ENCODE results near the gene NAALADL1. TPM values are rescaled to one million over a fixed set of nuclear protein-coding genes. Genes with fewer than 3 reads are reported as not detected.

NAALADL1 gene
- total and polyA plus RNA-seq, 9 of the 15 experiments (the other 6 are each of a cell fraction or from before 2014, with no cell fraction given), result 0.06 to 0.72 (median 0.22) TPM; not detected in 4

DNA sequence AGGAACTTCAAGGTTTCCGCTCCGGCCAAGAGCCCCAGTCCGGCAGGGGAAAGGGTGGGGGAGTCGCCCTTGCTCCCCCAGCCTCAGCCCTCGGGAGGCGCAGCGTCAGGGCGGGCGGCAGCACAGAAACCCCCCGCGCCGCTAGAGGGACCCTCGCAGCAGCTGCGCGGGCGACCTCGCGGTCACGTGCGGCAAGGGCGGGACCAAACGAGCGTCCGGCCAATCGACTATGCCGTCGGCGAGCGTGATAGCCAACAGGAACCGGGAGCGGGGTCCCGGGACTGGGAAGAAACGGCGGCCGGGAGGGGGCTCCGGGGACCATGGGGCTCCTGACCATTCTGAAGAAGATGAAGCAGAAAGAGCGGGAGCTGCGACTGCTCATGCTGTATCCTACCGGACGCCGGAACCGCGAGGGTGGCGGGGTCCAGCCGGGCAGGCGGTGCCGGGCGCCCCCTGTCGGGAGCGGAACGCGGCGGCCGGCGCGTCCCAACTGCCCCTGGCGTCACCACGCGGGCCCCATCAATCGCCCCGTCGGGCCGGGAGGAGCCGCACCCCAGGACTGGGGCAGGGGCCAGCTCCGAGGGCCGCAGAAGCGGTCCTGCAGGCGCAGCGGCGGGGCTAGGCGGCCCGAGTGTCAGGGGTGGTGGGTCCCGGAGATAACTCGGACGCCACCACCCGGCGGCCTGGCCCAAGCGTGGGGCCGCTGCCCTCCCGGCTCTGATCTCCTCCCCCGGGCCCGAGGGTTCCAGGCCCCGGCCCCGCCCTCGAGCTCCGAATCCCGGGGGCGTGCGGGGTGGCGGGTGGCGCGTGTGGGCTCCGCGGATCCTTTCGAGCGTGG lies 44.2 kb downstream of the NAALADL1 start, which contains the start of gene ARL2 (continued):
- TF ChIP-seq ZNF395 (CRISPR knock-in tag; IDR thresholded peaks at IDR 0.05) (peak; percentile 86), XRCC5 (IDR thresholded peaks at IDR 0.05; ENCODE audit: low read depth, low read length) (peak; percentile 61; the same call in 1 of the 2 replicates), TEAD1 (CRISPR knock-in tag; IDR thresholded peaks at IDR 0.05) (peak in 1 of 2 experiments; percentile 95; a peak in 2 of 4 replicates), SRSF7 (optimal IDR thresholded peaks at IDR 0.05; ENCODE audit: low read depth, low read length) (no peak), CBFB (CRISPR knock-in tag; IDR thresholded peaks at IDR 0.05) (no peak), FOXP4 (CRISPR knock-in tag; IDR thresholded peaks at IDR 0.05; ENCODE audit: borderline replicate concordance) (peak; percentile 98; the same call in 1 of the 2 replicates), BCL6 (CRISPR knock-in tag; IDR thresholded peaks at IDR 0.05) (no peak), MED1 (CRISPR knock-in tag; IDR thresholded peaks at IDR 0.05; ENCODE audit: borderline replicate concordance) (no peak; the same call in 1 of the 2 replicates)
- TF ChIP-seq, protein P1, sequence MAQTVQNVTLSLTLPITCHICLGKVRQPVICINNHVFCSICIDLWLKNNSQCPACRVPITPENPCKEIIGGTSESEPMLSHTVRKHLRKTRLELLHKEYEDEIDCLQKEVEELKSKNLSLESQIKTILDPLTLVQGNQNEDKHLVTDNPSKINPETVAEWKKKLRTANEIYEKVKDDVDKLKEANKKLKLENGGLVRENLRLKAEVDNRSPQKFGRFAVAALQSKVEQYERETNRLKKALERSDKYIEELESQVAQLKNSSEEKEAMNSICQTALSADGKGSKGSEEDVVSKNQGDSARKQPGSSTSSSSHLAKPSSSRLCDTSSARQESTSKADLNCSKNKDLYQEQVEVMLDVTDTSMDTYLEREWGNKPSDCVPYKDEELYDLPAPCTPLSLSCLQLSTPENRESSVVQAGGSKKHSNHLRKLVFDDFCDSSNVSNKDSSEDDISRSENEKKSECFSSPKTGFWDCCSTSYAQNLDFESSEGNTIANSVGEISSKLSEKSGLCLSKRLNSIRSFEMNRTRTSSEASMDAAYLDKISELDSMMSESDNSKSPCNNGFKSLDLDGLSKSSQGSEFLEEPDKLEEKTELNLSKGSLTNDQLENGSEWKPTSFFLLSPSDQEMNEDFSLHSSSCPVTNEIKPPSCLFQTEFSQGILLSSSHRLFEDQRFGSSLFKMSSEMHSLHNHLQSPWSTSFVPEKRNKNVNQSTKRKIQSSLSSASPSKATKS (CRISPR knock-in tag; IDR thresholded peaks at IDR 0.05), result no peak
- TF ChIP-seq, protein P2, sequence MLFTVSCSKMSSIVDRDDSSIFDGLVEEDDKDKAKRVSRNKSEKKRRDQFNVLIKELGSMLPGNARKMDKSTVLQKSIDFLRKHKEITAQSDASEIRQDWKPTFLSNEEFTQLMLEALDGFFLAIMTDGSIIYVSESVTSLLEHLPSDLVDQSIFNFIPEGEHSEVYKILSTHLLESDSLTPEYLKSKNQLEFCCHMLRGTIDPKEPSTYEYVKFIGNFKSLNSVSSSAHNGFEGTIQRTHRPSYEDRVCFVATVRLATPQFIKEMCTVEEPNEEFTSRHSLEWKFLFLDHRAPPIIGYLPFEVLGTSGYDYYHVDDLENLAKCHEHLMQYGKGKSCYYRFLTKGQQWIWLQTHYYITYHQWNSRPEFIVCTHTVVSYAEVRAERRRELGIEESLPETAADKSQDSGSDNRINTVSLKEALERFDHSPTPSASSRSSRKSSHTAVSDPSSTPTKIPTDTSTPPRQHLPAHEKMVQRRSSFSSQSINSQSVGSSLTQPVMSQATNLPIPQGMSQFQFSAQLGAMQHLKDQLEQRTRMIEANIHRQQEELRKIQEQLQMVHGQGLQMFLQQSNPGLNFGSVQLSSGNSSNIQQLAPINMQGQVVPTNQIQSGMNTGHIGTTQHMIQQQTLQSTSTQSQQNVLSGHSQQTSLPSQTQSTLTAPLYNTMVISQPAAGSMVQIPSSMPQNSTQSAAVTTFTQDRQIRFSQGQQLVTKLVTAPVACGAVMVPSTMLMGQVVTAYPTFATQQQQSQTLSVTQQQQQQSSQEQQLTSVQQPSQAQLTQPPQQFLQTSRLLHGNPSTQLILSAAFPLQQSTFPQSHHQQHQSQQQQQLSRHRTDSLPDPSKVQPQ (CRISPR knock-in tag; IDR thresholded peaks at IDR 0.05; ENCODE audit: borderline replicate concordance), result no peak
- TF ChIP-seq, protein P3, sequence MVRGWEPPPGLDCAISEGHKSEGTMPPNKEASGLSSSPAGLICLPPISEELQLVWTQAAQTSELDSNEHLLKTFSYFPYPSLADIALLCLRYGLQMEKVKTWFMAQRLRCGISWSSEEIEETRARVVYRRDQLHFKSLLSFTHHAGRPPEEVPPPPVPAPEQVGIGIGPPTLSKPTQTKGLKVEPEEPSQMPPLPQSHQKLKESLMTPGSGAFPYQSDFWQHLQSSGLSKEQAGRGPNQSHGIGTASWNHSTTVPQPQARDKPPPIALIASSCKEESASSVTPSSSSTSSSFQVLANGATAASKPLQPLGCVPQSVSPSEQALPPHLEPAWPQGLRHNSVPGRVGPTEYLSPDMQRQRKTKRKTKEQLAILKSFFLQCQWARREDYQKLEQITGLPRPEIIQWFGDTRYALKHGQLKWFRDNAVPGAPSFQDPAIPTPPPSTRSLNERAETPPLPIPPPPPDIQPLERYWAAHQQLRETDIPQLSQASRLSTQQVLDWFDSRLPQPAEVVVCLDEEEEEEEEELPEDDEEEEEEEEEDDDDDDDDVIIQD (CRISPR knock-in tag; IDR thresholded peaks at IDR 0.05), result no peak

Measured in K562 (cell line).